RWPE2 (cell line): ENCODE measurements around the gene VPS9D1.

ENCODE experiments used
- ATAC-seq: fragments of 200-7000 bp; cut with Tn5 transposase; 3 replicates; pipeline ENCODE4 v1.9.1; 2021; ENCODE audit warnings: low read depth
- DNase-seq: peaks from one replicate; pipeline ENCODE4 v3.0.0-alpha.2; 2020; ENCODE audit warnings: low spot score
- H3K27ac ChIP-seq: fragments of 450-650 bp; 2 replicates; pipeline ENCODE4 v1.5.1; 2017; ENCODE audit warnings: mild to moderate bottlenecking; ENCODE audit not compliant: poor library complexity, severe bottlenecking
- H3K27me3 ChIP-seq: fragments of 250-450 bp; sonication (Bioruptor Pico); 2 replicates; pipeline ENCODE4 v1.5.1; 2021; ENCODE audit warnings: mild to moderate bottlenecking, moderate library complexity; ENCODE audit not compliant: insufficient read depth, poor library complexity, severe bottlenecking
- H3K36me3 ChIP-seq: fragments of 250-450 bp; sonication (Bioruptor Pico); 2 replicates; pipeline ENCODE4 v1.5.1; 2020; ENCODE audit warnings: low read depth, mild to moderate bottlenecking, moderate library complexity
- H3K4me1 ChIP-seq: fragments of 250-450 bp; sonication (Bioruptor Pico); 2 replicates; pipeline ENCODE4 v1.5.1; 2021; ENCODE audit warnings: mild to moderate bottlenecking, moderate library complexity; ENCODE audit not compliant: insufficient read depth, poor library complexity, severe bottlenecking
- H3K4me3 ChIP-seq: fragments of 250-450 bp; sonication (Bioruptor Pico); 2 replicates; pipeline ENCODE4 v1.5.1; 2021; ENCODE audit warnings: mild to moderate bottlenecking, moderate library complexity; ENCODE audit not compliant: severe bottlenecking
- H3K9me3 ChIP-seq: fragments of 250-450 bp; sonication (Bioruptor Pico); 2 replicates; pipeline ENCODE4 v1.5.1; 2021; ENCODE audit warnings: mild to moderate bottlenecking, moderate library complexity; ENCODE audit not compliant: severe bottlenecking
- TF ChIP-seq, protein P1 (sequence below): fragments of 450-650 bp; IDR thresholded peaks from one replicate; pipeline ENCODE4 v1.5.1; 2017; ENCODE audit warnings: mild to moderate bottlenecking, moderate library complexity; ENCODE audit not compliant: poor library complexity, severe bottlenecking

VPS9D1 gene

DNA sequence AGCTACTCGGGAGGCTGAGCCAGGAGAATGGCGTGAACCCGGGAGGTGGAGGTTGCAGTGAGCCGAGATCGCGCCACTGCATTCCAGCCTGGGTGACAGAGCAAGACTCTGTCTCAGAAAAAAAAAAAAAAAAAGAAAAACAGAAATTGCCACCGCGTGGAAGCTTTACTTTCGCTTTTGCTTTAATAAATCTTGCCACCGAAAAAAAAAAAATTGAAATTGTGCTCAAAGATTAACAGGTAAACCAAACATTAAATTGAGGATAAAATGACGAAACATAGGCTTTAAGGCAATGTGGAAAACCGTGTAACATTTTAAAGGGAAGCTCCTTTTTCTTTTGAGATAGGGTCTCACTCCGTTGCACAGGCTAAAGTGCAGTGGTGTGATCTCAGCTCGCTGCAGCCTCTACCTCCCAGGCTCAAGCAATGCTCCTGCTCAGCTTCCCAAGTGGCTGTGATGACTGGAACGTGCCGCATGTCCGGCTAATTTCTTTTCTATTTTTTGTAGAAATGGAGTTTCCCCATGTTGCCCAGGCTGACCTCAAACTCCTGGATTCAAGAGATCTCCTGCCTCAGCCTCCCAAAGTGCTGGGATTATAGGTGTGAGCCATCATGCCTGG is 40.7 kb upstream of the VPS9D1 start:
- DNase-seq (no peak), ATAC-seq (no peak)
- no peak overlapping the region for H3K4me3 ChIP-seq
- H3K27me3 ChIP-seq, result no peaks in the 10 kb centered on the region
- H3K4me1 ChIP-seq, result no peaks in the 10 kb centered on the region
- TF ChIP-seq, protein P1, sequence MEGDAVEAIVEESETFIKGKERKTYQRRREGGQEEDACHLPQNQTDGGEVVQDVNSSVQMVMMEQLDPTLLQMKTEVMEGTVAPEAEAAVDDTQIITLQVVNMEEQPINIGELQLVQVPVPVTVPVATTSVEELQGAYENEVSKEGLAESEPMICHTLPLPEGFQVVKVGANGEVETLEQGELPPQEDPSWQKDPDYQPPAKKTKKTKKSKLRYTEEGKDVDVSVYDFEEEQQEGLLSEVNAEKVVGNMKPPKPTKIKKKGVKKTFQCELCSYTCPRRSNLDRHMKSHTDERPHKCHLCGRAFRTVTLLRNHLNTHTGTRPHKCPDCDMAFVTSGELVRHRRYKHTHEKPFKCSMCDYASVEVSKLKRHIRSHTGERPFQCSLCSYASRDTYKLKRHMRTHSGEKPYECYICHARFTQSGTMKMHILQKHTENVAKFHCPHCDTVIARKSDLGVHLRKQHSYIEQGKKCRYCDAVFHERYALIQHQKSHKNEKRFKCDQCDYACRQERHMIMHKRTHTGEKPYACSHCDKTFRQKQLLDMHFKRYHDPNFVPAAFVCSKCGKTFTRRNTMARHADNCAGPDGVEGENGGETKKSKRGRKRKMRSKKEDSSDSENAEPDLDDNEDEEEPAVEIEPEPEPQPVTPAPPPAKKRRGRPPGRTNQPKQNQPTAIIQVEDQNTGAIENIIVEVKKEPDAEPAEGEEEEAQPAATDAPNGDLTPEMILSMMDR, result no peak
- H3K27ac ChIP-seq, result no peak overlapping the region
- no peaks in the 10 kb centered on the region for H3K9me3 ChIP-seq
- H3K36me3 ChIP-seq, result peaks cover 87% of the 10 kb centered on the region

DNA sequence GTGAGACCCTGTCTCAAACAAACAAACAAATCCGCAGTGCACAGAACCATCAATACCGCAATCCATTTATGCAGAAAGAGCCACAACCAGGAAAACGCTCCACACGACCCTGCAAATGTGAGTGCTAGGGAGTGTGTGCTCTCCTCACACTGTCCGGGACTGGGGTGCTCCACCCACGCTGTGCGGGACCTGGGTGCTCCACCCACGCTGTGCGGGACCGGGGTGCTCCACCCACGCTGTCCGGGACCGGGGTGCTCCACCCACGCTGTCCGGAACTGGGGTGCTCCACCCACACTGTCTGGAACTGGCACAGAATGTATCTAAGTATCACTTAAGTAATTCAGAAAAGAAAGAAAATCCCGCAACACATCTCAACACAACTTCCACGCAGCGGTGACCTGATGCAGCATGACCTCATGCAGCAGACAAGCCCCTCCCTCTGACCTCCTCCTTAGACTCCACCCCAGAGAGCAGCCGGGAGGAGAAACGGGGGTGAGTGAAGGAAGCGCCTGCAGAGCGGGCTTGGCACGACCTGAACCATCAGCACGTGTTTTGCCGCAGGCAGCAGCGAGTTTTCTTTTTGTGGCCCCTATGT is 39.1 kb upstream of the VPS9D1 start:
- Histone ChIP-seq H3K36me3 (peaks cover 91% of the 10 kb centered on the region), H3K27ac (no peak overlapping the region)
- ATAC-seq, result no peak

DNA sequence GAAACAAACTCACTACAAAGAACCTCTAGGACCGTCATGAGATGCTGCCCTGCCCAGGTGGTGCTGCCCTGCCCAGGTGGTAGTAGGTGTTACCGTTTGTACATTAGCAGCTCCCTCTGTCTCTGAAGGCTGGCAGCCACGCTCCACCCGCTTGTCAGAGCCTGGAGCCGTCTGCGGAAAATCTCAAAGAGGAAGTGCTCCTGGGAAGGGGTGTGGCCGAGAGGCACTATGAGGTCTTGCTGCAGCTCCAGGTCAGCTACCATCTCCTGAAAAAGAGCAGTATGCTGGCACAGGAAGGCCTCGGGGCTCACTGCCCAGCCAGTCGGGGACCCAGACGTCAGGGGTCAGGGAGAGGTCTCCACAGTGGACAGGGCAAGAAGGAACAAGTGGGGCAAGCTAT is 28.9 kb upstream of the VPS9D1 start:
- no peak for DNase-seq
- Histone ChIP-seq H3K9me3 (no peaks in the 10 kb centered on the region), H3K4me1 (no peaks in the 10 kb centered on the region), H3K27me3 (no peaks in the 10 kb centered on the region), H3K4me3 (no peak overlapping the region), H3K27ac (no peak overlapping the region), H3K36me3 (peaks cover 86% of the 10 kb centered on the region)
- ATAC-seq, result no peak
- TF ChIP-seq, protein P1, result no peak

More for the DNA sequence above, 39.1 kb upstream of the VPS9D1 start:
- no peak overlapping the region for H3K4me3 ChIP-seq
- no peak for DNase-seq
- no peaks in the 10 kb centered on the region for H3K4me1 ChIP-seq
- no peaks in the 10 kb centered on the region for H3K27me3 ChIP-seq
- H3K9me3 ChIP-seq, result no peaks in the 10 kb centered on the region
- TF ChIP-seq, protein P1, result no peak

DNA sequence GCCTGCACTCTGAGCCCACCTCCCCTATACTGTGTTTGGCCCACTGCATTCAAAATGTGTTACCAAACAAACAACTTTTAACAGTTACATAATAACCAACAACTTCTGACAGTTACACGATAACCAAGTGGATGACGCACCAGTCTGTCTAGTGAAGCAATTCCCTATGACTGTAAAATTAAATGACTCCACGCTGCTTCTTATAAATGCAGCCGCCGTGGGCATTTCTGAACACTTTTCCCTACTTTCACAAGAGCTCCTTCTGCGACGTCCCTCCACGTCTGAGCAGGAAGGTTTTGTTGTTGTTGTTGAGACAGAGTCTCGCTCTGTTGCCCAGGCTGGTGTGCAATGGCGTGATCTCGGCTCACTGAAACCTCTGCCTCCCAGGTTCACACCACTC is 28.2 kb upstream of the VPS9D1 start:
- DNase-seq (no peak), ATAC-seq (no peak)
- no peak overlapping the region for H3K4me3 ChIP-seq
- H3K4me1 ChIP-seq, result no peaks in the 10 kb centered on the region
- no peaks in the 10 kb centered on the region for H3K27me3 ChIP-seq
- no peaks in the 10 kb centered on the region for H3K9me3 ChIP-seq
- H3K27ac ChIP-seq, result no peak overlapping the region
- TF ChIP-seq, protein P1, result no peak
- peaks cover 88% of the 10 kb centered on the region for H3K36me3 ChIP-seq

DNA sequence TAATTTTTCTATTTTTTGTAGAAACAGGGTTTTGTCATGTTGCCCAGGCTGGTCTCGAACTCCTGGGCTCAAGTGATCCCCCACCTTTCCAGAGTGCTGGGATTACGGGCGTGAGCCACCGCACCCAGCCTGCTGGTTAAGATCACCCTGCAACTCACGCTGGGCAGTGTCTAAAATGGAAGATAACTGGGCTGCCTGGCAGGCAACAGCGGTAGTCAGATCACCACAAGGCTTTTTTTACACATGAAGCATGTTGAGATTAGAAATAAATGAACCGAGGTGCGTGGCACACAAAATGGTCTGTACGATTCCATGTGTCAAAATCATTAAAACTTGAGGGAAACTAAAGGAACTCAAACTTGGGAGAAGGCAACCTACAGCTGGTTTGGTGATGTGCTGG is 27.4 kb upstream of the VPS9D1 start:
- Histone ChIP-seq H3K4me3 (no peak overlapping the region), H3K4me1 (no peaks in the 10 kb centered on the region), H3K36me3 (peaks cover 88% of the 10 kb centered on the region), H3K9me3 (no peaks in the 10 kb centered on the region), H3K27ac (no peak overlapping the region), H3K27me3 (no peaks in the 10 kb centered on the region)
- TF ChIP-seq, protein P1, result no peak
- ATAC-seq, result no peak
- no peak for DNase-seq
